MG63 (cell line): ENCODE data around the gene UGT1A4. TPM values are rescaled to one million over a fixed set of nuclear protein-coding genes. Genes with fewer than 3 reads are reported as not detected.

Experiments used
- DNase-seq: peaks from one replicate; pipeline ENCODE4 v3.0.0-alpha.2; 2020
- H3K27me3 ChIP-seq: fragments of 250-450 bp; sonication (Bioruptor Pico); 2 replicates; pipeline ENCODE4 v1.5.1; 2020; ENCODE audit warnings: mild to moderate bottlenecking, moderate library complexity
- H3K36me3 ChIP-seq: fragments of 250-450 bp; sonication (Bioruptor Pico); 2 replicates; pipeline ENCODE4 v1.5.1; 2020; ENCODE audit warnings: mild to moderate bottlenecking, moderate library complexity
- H3K4me3 ChIP-seq: fragments of 250-450 bp; sonication (Bioruptor Pico); 2 replicates; pipeline ENCODE4 v1.5.1; 2020; ENCODE audit warnings: mild to moderate bottlenecking, moderate library complexity
- H3K9me3 ChIP-seq: fragments of 250-450 bp; sonication (Bioruptor Pico); 2 replicates; pipeline ENCODE4 v1.5.1; 2020; ENCODE audit warnings: mild to moderate bottlenecking, moderate library complexity
- total RNA-seq: library from RNA; depleted of rRNA; stranded (reverse); fragments of >200 nt; shearing (Covaris generic); gene quantifications from 2 replicates; pipeline ENCODE4 v1.2.3, GENCODE V29; 2014; ENCODE audit warnings: low replicate concordance; rRNA removed

The UGT1A4 gene
- total RNA-seq, 1 experiment from 2014 or later, result not detected

DNA sequence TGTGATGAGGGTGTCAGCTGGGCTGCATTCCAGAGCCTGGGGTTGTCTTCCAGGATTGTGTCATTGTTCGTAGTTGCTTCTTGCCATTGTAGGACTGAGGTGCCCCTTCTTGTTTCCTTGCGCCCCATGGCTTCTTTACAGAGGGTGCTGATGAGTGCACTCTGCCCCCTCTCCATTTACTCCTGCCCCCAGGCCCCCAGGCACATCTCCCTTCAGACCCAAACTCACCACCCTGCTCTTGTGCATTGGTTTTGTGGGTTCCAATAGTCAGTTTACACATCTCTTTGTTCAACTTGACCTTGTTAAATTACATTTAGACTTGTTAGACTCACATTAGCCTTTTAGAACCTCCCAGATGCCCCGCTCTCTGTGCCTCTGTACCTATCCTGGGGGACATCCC is 102.7 kb downstream of the UGT1A4 start:
- H3K27me3 ChIP-seq, result no peaks in the 10 kb centered on the region
- DNase-seq, result no peak

GRCh38 chr2:233821709-233822100 is 103.2 kb downstream of the UGT1A4 start:
- no peak overlapping the region for H3K4me3 ChIP-seq
- H3K36me3 ChIP-seq, result no peaks in the 10 kb centered on the region
- no peaks in the 10 kb centered on the region for H3K27me3 ChIP-seq
- no peak for DNase-seq
- H3K9me3 ChIP-seq, result peaks cover 4% of the 10 kb centered on the region; the same call in 1 of the 2 replicates

More for the DNA sequence above, 102.7 kb downstream of the UGT1A4 start:
- Histone ChIP-seq H3K4me3 (no peak overlapping the region), H3K36me3 (no peaks in the 10 kb centered on the region), H3K9me3 (peaks cover 2% of the 10 kb centered on the region; the same call in 1 of the 2 replicates)

GRCh38 chr2:233822101-233822771 is 103.7 kb downstream of the UGT1A4 start:
- no peaks in the 10 kb centered on the region for H3K27me3 ChIP-seq
- no peak overlapping the region for H3K4me3 ChIP-seq
- no peaks in the 10 kb centered on the region for H3K36me3 ChIP-seq
- no peak for DNase-seq
- H3K9me3 ChIP-seq, result peaks cover 4% of the 10 kb centered on the region; the same call in 1 of the 2 replicates

Other genes with a start within 250 kb of the UGT1A4 start
- gene USP40, start 152.0 kb upstream of the UGT1A4 start, total RNA-seq, result 23.4 and 34.6 TPM in 2 replicates
- 0.27 and 2.2 TPM in 2 replicates for gene UGT1A8, start 101.1 kb upstream of the UGT1A4 start, total RNA-seq
- 0.27 and 0.33 TPM in 2 replicates for gene UGT1A10, start 82.3 kb upstream of the UGT1A4 start, total RNA-seq
- not detected in 2 replicates for gene UGT1A9, start 46.8 kb upstream of the UGT1A4 start, total RNA-seq
- 0.10 TPM in 1 of 2 replicates, not detected in the other for gene UGT1A7, start 36.8 kb upstream of the UGT1A4 start, total RNA-seq
- gene UGT1A6, start 25.8 kb upstream of the UGT1A4 start, total RNA-seq, result 0.20 and 0.35 TPM in 2 replicates
- not detected in 2 replicates for gene UGT1A5, start 5.8 kb upstream of the UGT1A4 start, total RNA-seq
- not detected in 2 replicates for gene UGT1A3, start 10.3 kb downstream of the UGT1A4 start, total RNA-seq
- not detected in 2 replicates for gene UGT1A1, start 41.5 kb downstream of the UGT1A4 start, total RNA-seq
- gene MROH2A, start 59.6 kb downstream of the UGT1A4 start, total RNA-seq, result not detected in 2 replicates
- gene HJURP, start 135.8 kb downstream of the UGT1A4 start, total RNA-seq, result 59.1 and 67.1 TPM in 2 replicates
- not detected in 2 replicates for gene TRPM8, start 198.6 kb downstream of the UGT1A4 start, total RNA-seq